NCI-H82 treated with DMSO at 0.1 percent for 48 hours (cell line): Measurements from ENCODE around the gene NDUFV3.
"Not testable (repeated sequence)": the region's sequence is repeated elsewhere in the genome, so short reads cannot be mapped to it uniquely, and the experiment has no call there.

Experiments
- DNase-seq: peaks from one replicate; lab custom pipeline; 2025; ENCODE audit not compliant: unreplicated experiment; lab: John Stamatoyannopoulos, UW

The NDUFV3 gene

GRCh38 chr21:42887326-42887725 is 5.8 kb upstream of the NDUFV3 start:
- no peak for DNase-seq

GRCh38 chr21:42892582-42892930 is 553 bp upstream of the NDUFV3 start:
- no peak for DNase-seq

DNA sequence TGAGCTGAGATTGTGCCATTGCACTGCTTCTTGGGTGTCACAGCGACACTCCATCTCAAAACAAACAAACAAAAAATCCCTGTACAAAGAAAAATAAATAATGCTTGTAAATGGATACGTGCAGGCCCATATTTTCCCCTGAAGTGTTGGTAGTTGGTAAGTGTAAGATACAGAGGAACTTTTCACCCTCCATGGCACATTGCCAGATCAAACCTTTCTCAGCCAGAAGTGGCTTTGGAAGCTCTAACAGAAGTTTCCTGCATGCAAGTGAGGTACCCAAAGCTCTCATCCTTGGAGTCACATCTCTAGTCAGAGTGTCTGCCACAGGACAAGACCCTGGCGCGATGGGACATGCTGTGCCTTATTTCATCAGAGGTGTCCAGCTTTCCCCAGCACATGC is 7.3 kb downstream of the NDUFV3 start:
- DNase-seq = no peak

DNA sequence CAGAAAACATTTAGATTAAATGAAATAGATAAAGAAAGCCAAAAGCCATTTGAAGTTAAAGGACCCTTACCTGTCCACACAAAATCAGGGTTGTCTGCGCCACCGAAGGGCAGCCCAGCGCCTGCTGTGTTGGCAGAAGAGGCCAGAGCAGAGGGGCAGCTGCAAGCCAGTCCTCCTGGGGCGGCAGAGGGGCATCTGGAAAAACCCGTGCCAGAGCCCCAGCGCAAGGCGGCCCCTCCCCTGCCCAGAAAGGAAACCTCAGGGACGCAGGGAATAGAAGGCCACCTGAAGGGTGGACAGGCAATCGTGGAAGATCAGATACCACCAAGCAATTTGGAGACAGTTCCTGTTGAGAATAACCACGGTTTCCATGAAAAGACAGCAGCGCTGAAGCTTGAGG is 10.7 kb downstream of the NDUFV3 start:
- DNase-seq = no peak

DNA sequence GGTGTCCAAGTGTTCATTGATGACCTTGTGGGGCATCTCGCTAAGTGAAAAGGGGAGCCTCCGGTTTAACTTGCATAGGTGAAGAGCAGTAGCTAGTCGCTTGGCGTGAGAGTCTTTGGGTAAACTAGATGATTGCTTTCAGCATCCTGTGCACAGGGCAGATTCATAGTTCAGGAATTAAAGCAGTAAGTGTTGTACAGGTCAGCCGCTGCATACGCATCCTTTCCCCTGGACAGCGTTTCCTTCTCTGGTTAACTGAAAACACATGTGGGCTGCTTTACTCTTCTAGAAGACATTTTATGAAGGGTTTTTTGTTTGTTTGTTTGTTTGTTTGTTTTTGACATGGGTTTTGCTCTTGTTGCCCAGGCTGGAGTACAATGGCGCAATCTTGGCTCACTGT is 12.1 kb downstream of the NDUFV3 start:
- DNase-seq = no peak

DNA sequence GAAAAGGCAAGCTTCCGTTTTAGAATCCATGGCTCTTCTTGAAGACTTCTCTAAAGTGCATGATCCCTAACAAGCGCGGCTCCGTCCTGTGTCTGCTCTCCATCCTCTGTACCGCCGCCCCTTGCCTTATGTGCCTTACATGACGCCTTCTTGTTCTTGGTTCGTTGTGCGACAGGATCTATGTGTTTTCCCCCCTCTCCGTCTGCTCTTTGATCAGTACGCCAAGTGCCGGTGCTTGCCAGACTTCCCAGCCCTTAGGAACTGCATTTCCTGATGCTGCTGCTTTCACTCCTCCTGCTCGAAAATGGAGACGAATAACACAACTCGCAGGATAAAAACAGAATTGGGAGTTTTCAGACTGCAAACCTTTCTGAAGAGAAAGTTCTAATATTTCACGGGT is 13.1 kb downstream of the NDUFV3 start:
- DNase-seq = no peak

GRCh38 chr21:42908484-42908883 is 15.4 kb downstream of the NDUFV3 start:
- DNase-seq = not testable (repeated sequence)

DNA sequence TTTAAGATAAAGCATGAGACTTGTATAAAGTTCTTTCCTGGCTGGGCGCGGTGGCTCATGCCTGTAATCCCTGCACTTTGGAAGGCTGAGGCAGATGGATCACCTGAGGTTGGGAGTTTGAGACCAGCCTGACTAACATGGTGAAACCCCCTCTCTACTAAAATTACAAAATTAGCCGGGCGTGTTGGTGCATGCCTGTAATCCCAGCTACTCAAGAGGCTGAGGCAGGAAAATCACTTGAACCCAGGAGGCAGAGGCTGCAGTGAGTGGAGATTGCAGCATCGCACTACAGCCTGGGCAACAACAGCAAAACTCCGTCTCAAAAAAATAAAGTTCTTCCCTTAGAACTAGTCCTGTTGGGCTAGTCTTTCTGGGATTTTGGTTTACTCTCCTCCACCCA is 18.8 kb downstream of the NDUFV3 start:
- not testable (repeated sequence) for DNase-seq

DNA sequence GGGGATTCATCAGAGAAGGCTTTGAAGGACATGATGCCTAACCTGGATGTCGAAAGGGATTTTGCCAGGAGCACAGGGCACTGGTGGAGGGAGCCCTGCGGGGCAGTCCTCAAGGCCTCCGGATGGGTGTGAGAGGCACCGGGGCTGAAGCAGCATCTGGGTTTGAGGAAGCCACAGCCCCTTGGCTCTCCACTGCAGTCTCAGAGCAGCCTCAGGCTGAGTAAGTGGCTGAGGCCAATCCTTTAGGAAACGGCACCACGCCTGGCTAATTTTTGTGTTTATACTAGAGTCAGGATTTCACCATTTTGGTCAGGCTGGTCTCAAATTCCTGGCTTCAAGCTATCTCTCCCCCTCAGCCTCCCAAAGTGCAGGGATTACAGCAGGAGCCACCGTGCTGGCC is 20.4 kb downstream of the NDUFV3 start:
- no peak for DNase-seq

DNA sequence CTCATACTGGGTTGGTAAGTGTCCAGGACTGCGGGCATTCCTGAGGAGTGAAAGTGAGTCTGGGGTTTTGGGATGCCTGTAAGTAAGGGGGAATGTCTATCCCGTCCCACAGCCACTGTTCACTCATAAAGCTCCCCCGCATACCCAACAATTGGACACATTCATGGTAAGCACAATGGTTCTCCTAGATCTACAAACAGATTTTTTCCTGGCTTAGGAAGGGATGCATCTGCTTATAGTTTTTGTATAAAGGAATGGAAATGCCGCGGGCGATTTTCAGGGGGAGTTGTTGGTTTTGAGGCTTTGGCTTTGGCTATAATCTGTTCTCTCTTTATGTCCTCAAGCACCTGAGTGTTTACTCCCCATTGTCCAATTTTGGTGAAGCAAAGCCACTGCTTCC is 25.2 kb downstream of the NDUFV3 start:
- no peak for DNase-seq

- no peak for DNase-seq
Observed at GRCh38 chr21:42921927-42922326, 28.8 kb downstream of the NDUFV3 start.

DNA sequence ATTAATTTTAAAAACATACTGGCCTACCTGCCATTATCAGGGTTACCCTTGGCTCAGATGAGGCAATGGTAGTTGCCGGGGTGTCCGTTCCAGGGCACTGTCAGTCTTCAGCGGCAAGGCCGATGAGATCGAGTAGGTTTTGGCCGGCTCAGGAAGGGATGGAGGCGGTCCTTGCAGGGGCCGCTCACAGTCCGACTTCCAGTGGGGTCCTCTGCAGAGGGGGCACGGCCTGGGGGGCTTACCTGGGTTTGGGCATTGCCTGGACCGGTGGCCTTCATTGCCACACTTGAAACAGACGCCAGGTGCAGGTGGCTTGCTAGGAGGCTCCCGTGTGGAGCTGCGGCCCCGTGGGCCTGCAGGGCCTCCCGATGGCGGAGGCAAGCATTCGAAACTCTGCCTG is 29.8 kb downstream of the NDUFV3 start:
- DNase-seq = no peak

DNA sequence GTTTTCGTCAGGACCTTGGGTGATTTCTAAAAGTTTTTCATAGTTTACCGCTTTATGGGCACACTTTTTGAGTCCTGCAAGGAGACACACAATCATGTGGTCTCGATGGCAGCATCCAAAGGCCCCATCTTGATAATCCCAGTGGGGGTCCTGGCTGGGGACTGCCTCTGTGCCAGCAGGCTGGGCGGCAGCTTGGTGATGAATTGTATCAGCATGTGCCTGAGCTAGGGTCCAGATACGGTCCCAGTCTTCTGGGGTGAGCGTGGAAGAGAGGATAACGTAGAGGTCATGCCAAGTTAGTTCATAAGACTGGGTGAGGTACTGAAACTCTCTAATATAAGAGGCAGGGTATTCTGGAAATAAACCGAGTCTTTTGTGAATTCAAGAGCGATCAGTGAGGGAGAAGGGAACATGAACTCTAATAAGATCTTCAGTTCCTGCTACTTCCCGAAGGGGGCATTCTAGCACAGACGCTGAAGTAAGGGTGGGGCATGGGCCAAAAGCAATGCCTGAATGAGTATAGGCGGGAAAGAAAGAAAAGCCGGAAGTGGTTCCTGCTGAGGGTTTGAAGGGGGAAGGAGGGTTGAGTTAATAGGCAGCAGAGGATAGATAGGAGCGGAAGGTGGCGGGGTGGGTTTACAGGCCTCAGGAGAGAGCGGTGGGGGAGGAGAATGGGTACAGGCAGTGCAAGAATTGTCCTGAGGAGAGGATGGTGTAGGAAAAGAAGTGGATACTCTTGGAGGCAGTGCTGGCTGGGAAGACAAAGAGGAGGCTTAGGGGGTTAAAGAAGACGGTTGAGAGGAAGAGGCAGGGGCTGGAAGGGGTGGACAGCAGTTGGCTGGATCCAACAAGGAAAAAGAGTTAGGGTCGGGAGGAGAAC is 30.7 kb downstream of the NDUFV3 start:
- peak; percentile 94 for DNase-seq

DNA sequence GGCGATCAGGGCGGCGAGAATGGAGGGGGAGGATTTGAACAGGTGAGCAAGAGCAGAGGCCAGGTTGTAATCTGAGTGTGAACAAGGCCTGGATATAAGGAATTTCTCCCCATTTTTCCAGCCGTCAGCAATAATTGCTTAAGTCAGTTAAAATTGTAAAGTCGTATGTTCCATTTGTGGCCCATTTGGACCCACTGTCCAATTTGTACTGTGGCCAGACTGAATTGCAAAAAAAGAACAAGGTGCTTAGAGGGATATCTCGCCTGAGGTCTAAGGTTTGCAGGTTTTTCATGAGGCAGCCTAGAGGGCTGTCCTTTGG is 31.3 kb downstream of the NDUFV3 start:
- no peak for DNase-seq

DNA sequence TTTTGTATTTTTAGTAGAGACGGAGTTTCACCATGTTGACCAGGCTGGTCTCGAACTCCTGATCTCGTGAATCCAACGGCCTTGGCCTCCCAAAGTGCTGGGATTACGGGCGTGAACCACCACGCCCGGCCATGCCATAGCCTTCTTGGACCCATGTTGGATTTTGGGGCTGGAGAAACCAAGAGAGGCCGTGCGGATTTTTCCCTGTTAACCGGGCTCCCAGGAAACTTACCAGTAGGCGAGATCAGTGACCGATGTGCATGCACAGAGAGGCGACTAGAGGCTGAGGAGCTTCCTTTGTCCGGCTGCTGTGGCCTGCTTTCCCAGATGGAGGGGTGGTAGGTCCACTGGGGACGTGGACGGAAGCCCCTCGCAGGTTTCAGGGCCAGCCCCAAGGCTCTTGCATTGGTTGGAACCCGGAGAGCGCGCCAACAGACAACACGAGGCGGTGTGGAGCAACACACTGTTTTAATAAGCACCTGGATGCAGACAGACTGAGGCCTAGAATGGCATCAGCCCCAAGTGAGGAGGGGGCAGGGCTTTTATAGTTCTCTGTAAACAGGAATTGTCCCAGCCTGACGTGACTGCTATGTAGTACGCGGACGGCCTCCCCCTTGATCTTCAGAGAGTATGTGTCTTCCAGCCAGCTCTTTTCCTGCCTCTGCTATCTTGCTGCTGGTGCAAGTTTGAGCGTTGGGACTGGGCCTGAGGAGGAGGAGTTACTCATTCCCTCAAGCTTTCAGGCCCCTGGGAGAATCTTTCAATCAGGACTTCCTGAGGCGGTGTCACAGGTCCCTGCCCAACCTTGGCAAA is 32.2 kb downstream of the NDUFV3 start, which contains the start of gene ERVH48-1:
Gene ERVH48-1, minus strand, starts transcription at position 517 of the 813 bp plus-strand sequence. CDS start 6,624 bp downstream, outside the sequence.
- no peak for DNase-seq

- not testable (repeated sequence) for DNase-seq
Observed at GRCh38 chr21:42927474-42928200, 34.5 kb downstream of the NDUFV3 start.

DNA sequence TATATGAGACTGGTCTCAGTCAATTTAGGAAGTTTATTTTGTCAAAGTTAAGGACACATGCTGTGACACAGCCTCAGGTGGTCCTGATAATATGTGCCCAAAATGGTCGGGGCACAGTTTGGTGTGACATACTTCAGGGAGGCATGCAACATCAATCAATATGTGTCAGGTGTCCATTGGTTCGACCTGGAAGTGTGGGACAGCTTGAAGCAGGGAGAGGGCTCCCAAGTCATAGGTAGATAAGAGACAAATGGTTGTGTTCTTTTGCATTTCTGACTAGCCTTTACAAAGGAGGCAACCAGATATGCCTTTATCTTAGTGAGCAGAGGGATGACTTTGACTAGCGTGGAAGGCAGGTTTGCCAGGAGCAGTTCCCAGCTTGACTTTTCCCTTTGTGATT is 36.9 kb downstream of the NDUFV3 start:
- no peak for DNase-seq

GRCh38 chr21:42931560-42932235 is 38.6 kb downstream of the NDUFV3 start:
- DNase-seq = no peak

DNA sequence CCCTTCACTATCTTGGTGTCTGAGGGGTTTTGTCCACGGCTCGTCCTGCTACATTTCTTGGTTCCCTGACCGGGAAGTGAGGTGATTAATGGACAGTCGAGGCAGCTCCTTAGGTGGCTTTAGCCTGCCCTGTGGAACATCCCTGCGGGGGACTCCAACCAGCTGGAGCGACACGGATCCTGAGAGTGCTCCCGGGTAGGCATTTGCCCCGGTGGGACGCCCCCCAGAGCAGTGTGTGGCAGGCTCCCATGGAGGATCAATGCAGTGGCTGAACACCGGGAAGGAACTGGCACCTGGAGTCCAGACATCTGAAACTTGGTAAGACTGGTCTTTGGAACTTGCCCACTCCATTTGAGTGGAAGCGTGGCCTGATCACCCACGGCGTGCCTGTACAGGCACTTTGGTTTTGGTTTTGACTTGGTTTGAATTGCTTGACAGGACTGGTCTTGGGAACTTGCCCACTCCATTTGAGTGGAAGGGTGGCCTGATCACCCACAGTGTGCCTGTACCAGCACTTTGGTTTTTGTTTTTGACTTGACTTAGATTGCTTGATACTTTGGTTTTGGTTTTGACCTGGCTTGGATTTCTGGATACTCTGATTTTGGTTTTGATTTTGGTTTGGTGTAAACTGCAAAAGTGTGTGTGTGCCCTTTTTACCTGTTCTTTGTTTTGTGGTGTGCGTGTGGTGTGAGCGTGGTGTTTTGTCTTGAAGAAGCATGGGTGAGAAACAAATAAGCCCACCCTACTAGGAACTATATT is 39.4 kb downstream of the NDUFV3 start:
- not testable (repeated sequence) for DNase-seq
